DMS 273 (cell line): Measurements from ENCODE around the gene GPD1.
A peak's percentile ranks its signal among the peaks of the same experiment; 100 is the strongest.
"Not testable (repeated sequence)": the region's sequence is repeated elsewhere in the genome, so short reads cannot be mapped to it uniquely, and the experiment has no call there.

ENCODE experiments used
- DNase-seq: peaks from one replicate; lab custom pipeline; 2025; ENCODE audit not compliant: unreplicated experiment; lab: John Stamatoyannopoulos, UW

GPD1 gene

DNA sequence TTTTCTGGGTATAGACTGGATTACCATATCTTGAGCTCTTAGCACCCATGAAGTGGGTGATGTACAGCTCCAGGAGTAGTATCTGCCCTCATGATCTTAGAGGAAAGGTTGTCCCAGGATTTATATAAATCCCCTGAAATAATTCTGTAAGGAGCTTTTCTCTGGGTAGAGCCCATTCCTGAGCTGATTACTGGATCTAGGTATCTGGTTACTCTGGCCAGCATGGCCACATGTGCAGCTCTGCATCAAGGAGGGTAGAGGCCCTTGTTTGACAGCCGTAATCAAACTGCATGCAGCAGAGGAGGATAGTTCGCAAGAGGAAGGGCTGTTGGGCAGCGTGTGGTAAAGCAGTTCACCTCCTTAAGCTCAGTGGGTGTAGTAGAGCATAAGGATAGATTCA lies 16.7 kb downstream of the GPD1 start:
- DNase-seq: no peak

DNA sequence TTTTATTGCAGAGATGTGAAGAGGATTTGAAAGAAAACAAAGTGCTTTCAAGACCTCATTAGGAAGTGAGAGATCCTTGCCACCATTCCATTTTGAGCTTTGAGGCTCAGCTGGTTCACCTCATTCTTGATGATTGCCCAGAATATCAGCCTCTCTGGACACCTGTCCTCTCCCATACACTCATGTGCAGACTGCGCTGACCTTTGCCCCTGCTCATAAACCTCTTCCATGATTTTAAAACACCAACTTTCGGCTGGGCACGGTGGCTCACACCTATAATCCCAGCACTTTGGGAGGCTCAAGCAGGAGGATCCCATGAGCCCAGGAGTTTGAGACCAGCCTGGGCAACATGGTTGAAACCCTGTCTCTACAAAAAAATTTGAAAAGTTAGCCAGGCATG lies 17.1 kb downstream of the GPD1 start:
- no peak for DNase-seq

DNA sequence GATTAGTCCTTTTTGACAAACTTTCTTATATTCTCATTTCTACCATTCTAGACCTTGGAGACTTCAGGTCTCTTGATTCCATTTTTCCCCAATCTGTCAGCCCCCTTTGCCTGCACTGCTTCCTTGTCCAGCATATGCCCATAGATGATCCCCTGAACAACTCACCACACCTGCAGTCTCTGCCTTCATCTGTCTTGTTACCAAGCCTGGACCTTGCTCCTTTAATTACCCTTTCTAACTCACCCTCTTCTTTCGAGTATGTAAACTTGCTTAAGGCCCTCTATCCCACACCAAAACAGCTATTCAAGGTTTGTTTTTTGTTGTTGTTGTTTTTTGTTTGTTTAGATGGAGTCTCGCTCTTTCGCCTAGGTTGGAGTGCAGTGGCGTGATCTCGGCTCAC lies 17.8 kb downstream of the GPD1 start:
- DNase-seq: no peak

DNA sequence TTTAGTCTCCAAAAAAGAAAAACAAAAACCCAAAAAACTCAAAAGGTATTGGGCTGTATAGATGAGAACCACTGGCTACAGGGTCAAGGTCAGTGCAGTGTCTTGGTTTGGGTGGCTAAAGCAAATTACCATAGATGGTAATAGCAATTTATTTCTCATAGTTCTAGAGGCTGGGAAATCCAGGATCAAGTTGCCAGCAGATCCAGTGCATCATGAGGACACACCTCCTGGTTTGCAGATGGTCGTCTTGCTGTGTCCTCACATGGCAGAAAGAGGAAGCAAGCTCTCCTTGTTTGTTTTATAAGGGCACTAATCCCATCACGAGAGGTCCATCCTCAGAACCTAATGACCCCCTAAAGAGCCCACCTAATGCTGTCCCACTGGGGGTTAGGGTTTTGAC lies 19.4 kb downstream of the GPD1 start:
- DNase-seq: no peak

- DNase-seq: no peak
These were observed 23.7 kb downstream of the GPD1 start for GRCh38 chr12:50127546-50127945.

GRCh38 chr12:50129290-50129689 lies 25.5 kb downstream of the GPD1 start:
- no peak for DNase-seq

GRCh38 chr12:50132505-50133135 lies 28.8 kb downstream of the GPD1 start:
- DNase-seq: peak; percentile 63

DNA sequence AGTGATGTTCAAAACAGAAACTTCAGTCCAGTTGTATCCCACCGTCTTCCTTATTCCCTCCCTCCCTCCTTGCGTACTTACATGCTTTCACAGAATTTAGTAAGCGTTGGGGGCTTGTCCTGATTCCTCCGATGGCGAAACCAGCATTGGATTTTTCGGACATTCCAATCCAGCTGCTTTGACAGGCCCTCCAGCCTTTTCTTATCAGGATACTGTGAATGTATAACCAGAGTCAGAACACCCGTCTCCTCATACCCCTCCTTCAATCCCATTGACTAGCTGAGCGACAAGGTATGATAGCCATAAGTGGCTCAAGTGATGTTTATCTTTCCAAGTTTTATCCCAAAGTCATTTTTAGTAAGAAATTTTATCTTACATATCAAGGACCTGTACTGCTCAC lies 39.2 kb downstream of the GPD1 start:
- DNase-seq: no peak

GRCh38 chr12:50145439-50145838 lies 41.6 kb downstream of the GPD1 start:
- no peak for DNase-seq

GRCh38 chr12:50147281-50147680 lies 43.5 kb downstream of the GPD1 start:
- no peak for DNase-seq

GRCh38 chr12:50148011-50148410 lies 44.2 kb downstream of the GPD1 start:
- DNase-seq: not testable (repeated sequence)

GRCh38 chr12:50149311-50149710 lies 45.5 kb downstream of the GPD1 start:
- DNase-seq: no peak

- no peak for DNase-seq
These were observed 47.4 kb downstream of the GPD1 start for GRCh38 chr12:50151047-50151687.

DNA sequence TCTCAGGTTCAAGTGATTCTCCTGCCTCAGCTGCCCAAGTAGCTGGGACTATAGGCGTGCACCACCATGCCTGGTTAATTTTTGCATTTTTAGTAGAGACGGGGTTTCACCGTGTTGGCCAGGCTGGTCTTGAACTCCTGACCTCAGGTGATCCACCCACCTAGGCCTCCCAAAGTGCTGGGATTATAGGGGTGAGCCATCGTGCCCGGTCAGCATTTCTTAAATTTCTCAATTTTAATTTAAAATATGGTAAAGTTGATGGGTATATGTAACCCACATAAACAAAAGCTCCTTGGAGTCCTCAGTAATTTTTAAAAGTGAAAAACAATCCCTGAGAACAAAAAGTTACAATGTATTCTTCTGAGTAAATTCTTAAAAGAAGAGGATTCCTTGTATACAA lies 51.1 kb downstream of the GPD1 start:
- not testable (repeated sequence) for DNase-seq

GRCh38 chr12:50156641-50157040 lies 52.8 kb downstream of the GPD1 start:
- no peak for DNase-seq

DNA sequence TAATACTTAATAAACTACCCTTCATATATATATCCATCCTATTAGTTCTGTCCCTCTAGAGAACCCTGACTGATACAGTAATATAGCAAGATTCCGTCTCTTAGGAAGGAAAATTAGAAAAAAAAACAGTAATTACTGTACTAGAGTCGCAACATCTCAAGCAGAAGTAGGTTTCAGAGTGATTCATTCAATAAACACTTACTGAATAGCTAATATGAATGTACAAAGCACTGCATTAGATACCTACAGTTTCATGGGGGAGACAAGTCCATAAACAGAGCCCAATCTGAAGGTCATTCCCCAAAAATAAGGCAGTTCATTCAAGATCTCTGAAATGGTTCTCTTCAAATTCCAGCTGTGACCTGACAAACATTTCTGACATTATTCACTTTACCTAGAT lies 53.5 kb downstream of the GPD1 start:
- no peak for DNase-seq

GRCh38 chr12:50160643-50161042 lies 56.8 kb downstream of the GPD1 start:
- no peak for DNase-seq
